ENCODE results near the gene TMTC1. TPM values are rescaled to one million over a fixed set of nuclear protein-coding genes. Genes with fewer than 3 reads are reported as not detected.

Gene TMTC1
- total and polyA plus RNA-seq, 7 experiments from 2014 or later, result 0.19 to 2.8 (median 0.46) TPM; not detected in 3

DNA sequence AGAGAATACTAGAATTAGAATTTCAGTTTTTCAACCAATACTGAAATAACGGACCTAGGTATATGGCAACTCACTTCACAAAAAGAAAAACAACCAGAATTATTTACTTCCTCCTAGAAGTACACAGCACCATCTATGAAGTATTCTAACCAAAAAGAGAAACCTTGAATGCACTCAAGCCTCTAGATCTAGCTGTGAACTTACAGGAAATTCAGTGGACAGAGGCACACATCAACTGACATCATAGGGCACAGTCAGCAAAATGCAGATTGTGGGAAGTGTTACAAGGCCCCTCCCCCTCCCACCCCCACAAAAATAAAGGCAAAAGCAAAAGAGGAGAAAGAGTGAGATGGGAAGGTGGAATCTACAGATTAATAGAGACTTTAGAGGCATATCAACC lies 102.4 kb downstream of the TMTC1 start:
- DNase-seq, result no peak
- H3K27ac Mint-ChIP-seq, result no peak overlapping the region
- no peaks in the 10 kb centered on the region for H3K36me3 ChIP-seq (ENCODE audit: control insufficient read depth in 2 of 3, insufficient read depth in 3 of 3, low read length in 3 of 3)
- H3K27me3 Mint-ChIP-seq, result peaks cover 5 to 8% (median 7%) of the 10 kb centered on the region in 5 donors
- H3K9me3 Mint-ChIP-seq, result peaks cover 0 to 3% (median 0%) of the 10 kb centered on the region in 11 donors
- H3K27me3 ChIP-seq (ENCODE audit: control insufficient read depth in 2 of 2, insufficient read depth in 2 of 2, low read length in 2 of 2), result peaks cover 0 to 3% of the 10 kb centered on the region in 2 donors
- no peak overlapping the region for H3K27ac ChIP-seq (ENCODE audit: low read depth, low read length)
- ATAC-seq, result no peak
- CTCF ChIA-PET, result no interaction called here
- no peak overlapping the region for H3K4me3 ChIP-seq (ENCODE audit: low read length)
- H3K36me3 Mint-ChIP-seq, result no peaks in the 10 kb centered on the region
- no peaks in the 10 kb centered on the region for H3K4me1 ChIP-seq (ENCODE audit: control insufficient read depth in 2 of 2, insufficient read depth in 2 of 2, low read length in 2 of 2)
- no peaks in the 10 kb centered on the region for H3K9me3 ChIP-seq (ENCODE audit: control insufficient read depth in 2 of 3, low read length in 3 of 3)
- POLR2A ChIA-PET, result no interaction called here
- H3K4me3 Mint-ChIP-seq, result no peak overlapping the region
- H3K4me1 Mint-ChIP-seq, result no peaks in the 10 kb centered on the region
- intact Hi-C loops (cut with micrococcal nuclease), result no loop called here

DNA sequence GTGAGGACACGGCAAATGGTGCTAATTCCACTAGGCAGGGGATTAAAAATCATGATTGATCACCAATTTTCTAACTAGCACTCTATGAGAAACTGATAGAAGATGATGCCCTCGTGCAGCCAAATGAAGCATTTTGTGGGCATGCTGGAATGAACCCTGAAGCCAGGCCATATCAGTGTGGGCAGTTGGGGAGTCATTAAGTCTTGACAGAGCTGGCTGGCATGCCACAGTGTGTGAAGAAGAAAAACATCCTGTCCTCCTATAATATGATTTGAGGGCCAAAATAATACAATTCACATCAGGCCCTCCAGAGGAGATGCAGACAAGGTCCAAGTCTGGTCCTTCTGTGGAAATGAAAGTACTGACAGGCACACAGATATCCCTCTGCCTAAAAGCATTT lies 107.1 kb downstream of the TMTC1 start:
- Histone ChIP-seq H3K9me3 (ENCODE audit: control insufficient read depth in 2 of 3, low read length in 3 of 3) (no peaks in the 10 kb centered on the region), H3K36me3 (ENCODE audit: control insufficient read depth in 2 of 3, insufficient read depth in 3 of 3, low read length in 3 of 3) (no peaks in the 10 kb centered on the region), H3K27me3 (ENCODE audit: control insufficient read depth in 2 of 2, insufficient read depth in 2 of 2, low read length in 2 of 2) (no peaks in the 10 kb centered on the region), H3K4me1 (ENCODE audit: control insufficient read depth in 2 of 2, insufficient read depth in 2 of 2, low read length in 2 of 2) (no peaks in the 10 kb centered on the region), H3K27ac (ENCODE audit: low read depth, low read length) (no peak overlapping the region), H3K4me3 (ENCODE audit: low read length) (no peak overlapping the region)
- Mint-ChIP-seq H3K27me3 (peaks cover 0 to 13% (median 7%) of the 10 kb centered on the region in 5 donors), H3K4me1 (no peaks in the 10 kb centered on the region), H3K4me3 (no peak overlapping the region), H3K36me3 (no peaks in the 10 kb centered on the region), H3K27ac (no peak overlapping the region), H3K9me3 (peaks cover 0 to 3% (median 0%) of the 10 kb centered on the region in 11 donors)
- intact Hi-C loops (cut with micrococcal nuclease), result no loop called here
- CTCF ChIA-PET, result no interaction called here
- ATAC-seq (no peak), DNase-seq (no peak)
- POLR2A ChIA-PET, result no interaction called here

DNA sequence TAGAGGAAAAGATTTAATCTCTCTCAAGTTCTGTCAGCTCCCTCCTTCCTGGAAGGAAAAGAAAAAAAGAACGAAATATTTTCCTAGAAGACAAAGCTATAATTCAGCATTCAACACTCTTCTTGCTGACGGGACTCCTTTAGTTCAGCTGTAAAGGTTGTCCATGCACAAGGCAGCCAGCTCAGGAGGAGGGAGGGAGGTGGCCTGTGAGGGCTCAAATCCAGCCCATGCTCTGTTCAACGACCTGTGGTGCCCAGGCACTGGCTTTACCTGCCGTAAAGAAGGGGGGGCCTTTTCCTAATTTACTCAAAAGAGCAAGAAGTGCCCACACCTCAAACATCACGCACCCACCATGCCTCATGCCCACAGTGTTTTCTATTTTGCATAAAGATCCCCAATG lies 109.3 kb downstream of the TMTC1 start:
- no peaks in the 10 kb centered on the region for H3K9me3 ChIP-seq (ENCODE audit: control insufficient read depth in 2 of 3, low read length in 3 of 3)
- Mint-ChIP-seq H3K4me1 (no peaks in the 10 kb centered on the region), H3K9me3 (no peaks in the 10 kb centered on the region), H3K27ac (no peak overlapping the region), H3K27me3 (peaks cover 0 to 11% (median 6%) of the 10 kb centered on the region in 5 donors), H3K4me3 (no peak overlapping the region), H3K36me3 (no peaks in the 10 kb centered on the region)
- ChIA-PET CTCF (no interaction called here), POLR2A (no interaction called here)
- H3K36me3 ChIP-seq (ENCODE audit: control insufficient read depth in 2 of 3, insufficient read depth in 3 of 3, low read length in 3 of 3), result no peaks in the 10 kb centered on the region
- H3K27me3 ChIP-seq (ENCODE audit: control insufficient read depth in 2 of 2, insufficient read depth in 2 of 2, low read length in 2 of 2), result no peaks in the 10 kb centered on the region
- intact Hi-C loops (cut with micrococcal nuclease), result no loop called here
- no peak for ATAC-seq
- no peaks in the 10 kb centered on the region for H3K4me1 ChIP-seq (ENCODE audit: control insufficient read depth in 2 of 2, insufficient read depth in 2 of 2, low read length in 2 of 2)
- H3K27ac ChIP-seq (ENCODE audit: low read depth, low read length), result no peak overlapping the region
- H3K4me3 ChIP-seq (ENCODE audit: low read length), result no peak overlapping the region
- DNase-seq, result no peak

DNA sequence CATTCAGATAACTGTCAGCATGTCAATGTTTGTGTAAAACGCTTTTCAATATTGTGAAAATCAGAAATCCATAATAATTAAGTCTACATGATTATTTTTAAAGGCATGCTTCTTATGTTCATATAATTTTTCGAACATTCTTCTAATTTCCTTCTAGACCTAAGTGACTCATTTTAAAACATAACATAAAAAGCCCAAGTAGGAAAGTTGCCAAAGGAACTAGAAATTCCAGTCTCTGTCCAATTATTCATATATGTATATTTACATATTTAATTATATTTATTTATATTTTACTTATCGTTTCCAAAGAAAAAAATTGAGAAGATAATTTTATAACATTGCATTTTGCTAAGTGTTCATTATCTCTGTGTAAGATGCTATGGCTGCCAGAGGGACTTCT lies 110.4 kb downstream of the TMTC1 start:
- no peaks in the 10 kb centered on the region for H3K9me3 Mint-ChIP-seq
- ATAC-seq (no peak), DNase-seq (no peak)
- H3K9me3 ChIP-seq (ENCODE audit: control insufficient read depth in 2 of 3, low read length in 3 of 3), result no peaks in the 10 kb centered on the region
- ChIA-PET CTCF (no interaction called here), POLR2A (no interaction called here)
- H3K36me3 ChIP-seq (ENCODE audit: control insufficient read depth in 2 of 3, insufficient read depth in 3 of 3, low read length in 3 of 3), result no peaks in the 10 kb centered on the region
- no peak overlapping the region for H3K27ac Mint-ChIP-seq
- no peaks in the 10 kb centered on the region for H3K4me1 Mint-ChIP-seq
- peaks cover 0 to 17% (median 3%) of the 10 kb centered on the region in 5 donors for H3K27me3 Mint-ChIP-seq
- no peaks in the 10 kb centered on the region for H3K4me1 ChIP-seq (ENCODE audit: control insufficient read depth in 2 of 2, insufficient read depth in 2 of 2, low read length in 2 of 2)
- H3K4me3 Mint-ChIP-seq, result no peak overlapping the region
- no peak overlapping the region for H3K4me3 ChIP-seq (ENCODE audit: low read length)
- H3K27me3 ChIP-seq (ENCODE audit: control insufficient read depth in 2 of 2, insufficient read depth in 2 of 2, low read length in 2 of 2), result no peaks in the 10 kb centered on the region
- H3K36me3 Mint-ChIP-seq, result no peaks in the 10 kb centered on the region
- intact Hi-C loops (cut with micrococcal nuclease), result no loop called here
- H3K27ac ChIP-seq (ENCODE audit: low read depth, low read length), result no peak overlapping the region

DNA sequence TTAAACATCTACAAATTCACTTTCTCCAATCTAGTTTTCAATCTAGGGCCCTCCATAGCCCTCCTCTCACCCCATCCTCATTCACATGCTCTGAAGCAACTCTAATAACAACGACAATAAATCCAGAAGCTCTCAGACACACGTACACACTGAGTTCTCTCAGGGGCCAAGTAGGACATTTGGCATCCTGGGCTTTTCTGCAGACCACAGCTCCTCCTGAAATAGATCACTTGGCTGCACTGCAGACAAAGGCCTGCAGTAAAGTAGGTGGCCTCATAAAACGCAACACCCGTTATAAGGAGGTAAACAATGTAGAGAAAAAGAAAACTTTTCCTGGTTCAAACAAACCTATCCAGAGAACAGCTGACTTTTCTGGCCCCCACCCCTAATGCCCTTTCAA lies 111.2 kb downstream of the TMTC1 start:
- Histone ChIP-seq H3K9me3 (ENCODE audit: control insufficient read depth in 2 of 3, low read length in 3 of 3) (no peaks in the 10 kb centered on the region), H3K4me1 (ENCODE audit: control insufficient read depth in 2 of 2, insufficient read depth in 2 of 2, low read length in 2 of 2) (no peaks in the 10 kb centered on the region), H3K4me3 (ENCODE audit: low read length) (no peak overlapping the region), H3K27me3 (ENCODE audit: control insufficient read depth in 2 of 2, insufficient read depth in 2 of 2, low read length in 2 of 2) (no peaks in the 10 kb centered on the region), H3K27ac (ENCODE audit: low read depth, low read length) (no peak overlapping the region), H3K36me3 (ENCODE audit: control insufficient read depth in 2 of 3, insufficient read depth in 3 of 3, low read length in 3 of 3) (no peaks in the 10 kb centered on the region)
- ChIA-PET CTCF (no interaction called here), POLR2A (no interaction called here)
- Mint-ChIP-seq H3K4me3 (no peak overlapping the region), H3K4me1 (no peaks in the 10 kb centered on the region), H3K27ac (no peak overlapping the region), H3K27me3 (peaks cover 0 to 17% (median 0%) of the 10 kb centered on the region in 5 donors), H3K36me3 (no peaks in the 10 kb centered on the region), H3K9me3 (no peaks in the 10 kb centered on the region)
- ATAC-seq, result no peak
- intact Hi-C loops (cut with micrococcal nuclease), result no loop called here
- DNase-seq, result no peak

DNA sequence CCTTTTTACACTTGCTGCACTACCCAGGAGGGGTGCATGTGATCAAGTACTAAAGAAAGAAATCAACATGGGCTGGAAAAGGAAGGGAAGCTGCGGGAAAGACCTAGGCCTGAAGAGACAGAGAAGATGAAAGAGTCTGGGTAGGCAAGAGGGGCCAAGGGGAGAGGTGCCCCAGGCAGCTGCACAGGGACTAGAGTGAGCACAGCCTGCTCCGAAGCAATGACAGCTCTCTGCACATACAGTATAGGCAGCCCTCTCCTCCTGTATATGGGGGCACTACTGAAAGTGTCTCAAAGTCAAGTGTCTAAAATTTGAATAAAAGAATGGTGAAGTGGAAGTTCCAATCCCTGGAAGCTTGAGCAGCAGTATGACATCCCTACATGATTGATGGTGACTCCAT lies 112.0 kb downstream of the TMTC1 start:
- Histone ChIP-seq H3K4me3 (ENCODE audit: low read length) (no peak overlapping the region), H3K27me3 (ENCODE audit: control insufficient read depth in 2 of 2, insufficient read depth in 2 of 2, low read length in 2 of 2) (no peaks in the 10 kb centered on the region), H3K4me1 (ENCODE audit: control insufficient read depth in 2 of 2, insufficient read depth in 2 of 2, low read length in 2 of 2) (no peaks in the 10 kb centered on the region), H3K36me3 (ENCODE audit: control insufficient read depth in 2 of 3, insufficient read depth in 3 of 3, low read length in 3 of 3) (no peaks in the 10 kb centered on the region), H3K9me3 (ENCODE audit: control insufficient read depth in 2 of 3, low read length in 3 of 3) (no peaks in the 10 kb centered on the region), H3K27ac (ENCODE audit: low read depth, low read length) (no peak overlapping the region)
- intact Hi-C loops (cut with micrococcal nuclease), result no loop called here
- DNase-seq (no peak), ATAC-seq (no peak)
- POLR2A ChIA-PET, result no interaction called here
- no peaks in the 10 kb centered on the region for H3K4me1 Mint-ChIP-seq
- H3K36me3 Mint-ChIP-seq, result no peaks in the 10 kb centered on the region
- H3K27ac Mint-ChIP-seq, result no peak overlapping the region
- H3K27me3 Mint-ChIP-seq, result peaks cover 0 to 15% (median 0%) of the 10 kb centered on the region in 5 donors
- CTCF ChIA-PET, result no interaction called here
- no peaks in the 10 kb centered on the region for H3K9me3 Mint-ChIP-seq
- no peak overlapping the region for H3K4me3 Mint-ChIP-seq

DNA sequence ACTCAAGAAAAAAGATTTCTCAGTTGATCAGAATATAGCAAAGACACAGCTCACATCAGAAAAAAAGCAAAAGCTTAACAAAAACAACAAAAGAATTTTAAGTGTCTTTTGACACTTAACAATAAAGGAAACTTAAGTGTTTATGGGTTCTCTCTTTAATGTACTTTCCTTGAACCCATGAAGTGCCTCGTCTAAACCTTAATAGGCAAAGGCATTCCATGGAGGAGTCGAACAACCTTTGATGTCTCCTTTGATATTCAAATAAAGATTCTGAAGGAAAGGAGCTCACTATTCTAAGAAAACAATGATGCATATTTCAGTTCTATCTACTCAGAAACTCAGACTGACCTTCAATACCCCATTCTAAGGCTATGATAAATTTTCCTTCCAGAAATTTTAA lies 116.7 kb downstream of the TMTC1 start:
- no peak overlapping the region for H3K27ac ChIP-seq (ENCODE audit: low read depth, low read length)
- POLR2A ChIA-PET, result no interaction called here
- CTCF ChIA-PET, result no interaction called here
- Mint-ChIP-seq H3K4me3 (no peak overlapping the region), H3K27ac (no peak overlapping the region), H3K36me3 (no peaks in the 10 kb centered on the region), H3K4me1 (no peaks in the 10 kb centered on the region), H3K27me3 (peaks cover 0 to 7% (median 0%) of the 10 kb centered on the region in 5 donors), H3K9me3 (peaks cover 0 to 1% (median 0%) of the 10 kb centered on the region in 11 donors)
- H3K4me1 ChIP-seq (ENCODE audit: control insufficient read depth in 2 of 2, insufficient read depth in 2 of 2, low read length in 2 of 2), result no peaks in the 10 kb centered on the region
- no peaks in the 10 kb centered on the region for H3K27me3 ChIP-seq (ENCODE audit: control insufficient read depth in 2 of 2, insufficient read depth in 2 of 2, low read length in 2 of 2)
- ATAC-seq (no peak), DNase-seq (no peak)
- no peaks in the 10 kb centered on the region for H3K36me3 ChIP-seq (ENCODE audit: control insufficient read depth in 2 of 3, insufficient read depth in 3 of 3, low read length in 3 of 3)
- intact Hi-C loops (cut with micrococcal nuclease), result no loop called here
- H3K9me3 ChIP-seq (ENCODE audit: control insufficient read depth in 2 of 3, low read length in 3 of 3), result no peaks in the 10 kb centered on the region
- no peak overlapping the region for H3K4me3 ChIP-seq (ENCODE audit: low read length)

Measured in naive thymus-derived CD4-positive, alpha-beta T cell (primary cell).